Stimulated activated CD4-positive, alpha-beta T cell treated with anti-CD3 and anti-CD28 coated beads, Interleukin-2, amount 100 ng/mL, for 4 hours (primary cell): Measurements from ENCODE around the gene ADAMTS19.
"Not testable (repeated sequence)": the region's sequence is repeated elsewhere in the genome, so short reads cannot be mapped to it uniquely, and the experiment has no call there.

Experiments used
- DNase-seq: peaks from one replicate; pipeline ENCODE4 v3.0.0-alpha.2; 2020; ENCODE audit warnings: low read depth

ADAMTS19 gene, protein sequence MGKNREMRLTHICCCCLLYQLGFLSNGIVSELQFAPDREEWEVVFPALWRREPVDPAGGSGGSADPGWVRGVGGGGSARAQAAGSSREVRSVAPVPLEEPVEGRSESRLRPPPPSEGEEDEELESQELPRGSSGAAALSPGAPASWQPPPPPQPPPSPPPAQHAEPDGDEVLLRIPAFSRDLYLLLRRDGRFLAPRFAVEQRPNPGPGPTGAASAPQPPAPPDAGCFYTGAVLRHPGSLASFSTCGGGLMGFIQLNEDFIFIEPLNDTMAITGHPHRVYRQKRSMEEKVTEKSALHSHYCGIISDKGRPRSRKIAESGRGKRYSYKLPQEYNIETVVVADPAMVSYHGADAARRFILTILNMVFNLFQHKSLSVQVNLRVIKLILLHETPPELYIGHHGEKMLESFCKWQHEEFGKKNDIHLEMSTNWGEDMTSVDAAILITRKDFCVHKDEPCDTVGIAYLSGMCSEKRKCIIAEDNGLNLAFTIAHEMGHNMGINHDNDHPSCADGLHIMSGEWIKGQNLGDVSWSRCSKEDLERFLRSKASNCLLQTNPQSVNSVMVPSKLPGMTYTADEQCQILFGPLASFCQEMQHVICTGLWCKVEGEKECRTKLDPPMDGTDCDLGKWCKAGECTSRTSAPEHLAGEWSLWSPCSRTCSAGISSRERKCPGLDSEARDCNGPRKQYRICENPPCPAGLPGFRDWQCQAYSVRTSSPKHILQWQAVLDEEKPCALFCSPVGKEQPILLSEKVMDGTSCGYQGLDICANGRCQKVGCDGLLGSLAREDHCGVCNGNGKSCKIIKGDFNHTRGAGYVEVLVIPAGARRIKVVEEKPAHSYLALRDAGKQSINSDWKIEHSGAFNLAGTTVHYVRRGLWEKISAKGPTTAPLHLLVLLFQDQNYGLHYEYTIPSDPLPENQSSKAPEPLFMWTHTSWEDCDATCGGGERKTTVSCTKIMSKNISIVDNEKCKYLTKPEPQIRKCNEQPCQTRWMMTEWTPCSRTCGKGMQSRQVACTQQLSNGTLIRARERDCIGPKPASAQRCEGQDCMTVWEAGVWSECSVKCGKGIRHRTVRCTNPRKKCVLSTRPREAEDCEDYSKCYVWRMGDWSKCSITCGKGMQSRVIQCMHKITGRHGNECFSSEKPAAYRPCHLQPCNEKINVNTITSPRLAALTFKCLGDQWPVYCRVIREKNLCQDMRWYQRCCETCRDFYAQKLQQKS

GRCh38 chr5:129459777-129460671 is at the start of gene ADAMTS19:
Gene ADAMTS19 (plus strand): TSS chr5:129460298. CDS start chr5:129460392, 94 bp downstream.
- no peak for DNase-seq

GRCh38 chr5:129410488-129410887 is 49.6 kb upstream of the ADAMTS19 start:
- DNase-seq = no peak

- DNase-seq = no peak
Observed at GRCh38 chr5:129412721-129413120, 47.4 kb upstream of the ADAMTS19 start.

DNA sequence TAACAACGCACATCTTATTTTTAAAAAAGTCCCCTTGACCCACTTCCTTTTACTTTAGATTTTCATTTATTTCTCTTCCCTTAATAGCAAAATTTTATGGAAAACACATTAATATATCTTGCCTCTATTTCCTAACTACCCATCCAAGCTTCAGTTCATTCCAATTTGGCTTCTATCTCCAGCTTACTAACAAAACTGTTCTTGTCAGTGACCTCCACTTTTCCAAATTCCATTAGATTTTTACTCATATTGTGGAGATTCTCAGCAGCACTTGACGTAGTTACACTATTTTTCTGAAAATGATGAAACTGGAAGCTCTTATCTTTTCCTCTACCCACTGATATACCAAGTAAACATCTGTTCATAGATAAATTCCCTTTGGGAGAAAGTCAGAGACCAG is 46.5 kb upstream of the ADAMTS19 start:
- DNase-seq = no peak

DNA sequence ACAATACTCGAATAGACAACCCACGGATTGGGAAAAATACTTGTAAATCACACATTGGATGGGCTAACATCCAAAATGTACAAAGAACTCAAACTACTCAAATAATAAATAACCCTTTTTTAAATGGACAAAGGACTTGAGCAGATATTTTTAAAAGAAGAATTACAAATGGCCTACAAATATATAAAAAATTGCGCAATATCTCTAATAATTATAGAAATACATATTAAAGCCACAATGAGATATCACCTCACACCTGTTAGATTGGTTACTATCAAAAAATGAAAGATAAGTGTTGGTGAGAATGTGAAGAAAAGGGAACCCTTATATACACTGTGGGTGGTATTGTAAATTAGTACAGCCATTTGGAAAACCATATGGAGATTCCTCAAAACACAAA is 40.8 kb upstream of the ADAMTS19 start:
- no peak for DNase-seq

GRCh38 chr5:129425031-129425430 is 35.1 kb upstream of the ADAMTS19 start:
- DNase-seq = no peak

DNA sequence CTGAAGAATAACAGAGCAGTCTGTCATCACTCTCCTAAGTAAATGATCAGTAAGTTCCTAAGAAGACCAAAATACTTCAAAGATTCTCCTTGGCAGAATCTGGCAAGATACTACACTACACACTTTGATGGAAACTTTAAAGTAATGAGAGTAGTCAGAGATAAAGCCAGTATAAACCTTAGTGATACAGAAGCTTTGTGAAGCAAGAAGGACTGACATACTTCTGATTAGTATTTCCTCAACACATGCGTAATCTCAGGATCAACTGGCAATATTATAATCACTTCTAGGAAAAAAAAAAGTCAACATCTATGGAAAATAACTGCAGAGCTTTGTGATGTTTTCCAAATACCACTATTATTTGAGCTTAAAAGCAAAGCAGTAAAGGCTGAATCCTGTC is 34.0 kb upstream of the ADAMTS19 start:
- DNase-seq = no peak

DNA sequence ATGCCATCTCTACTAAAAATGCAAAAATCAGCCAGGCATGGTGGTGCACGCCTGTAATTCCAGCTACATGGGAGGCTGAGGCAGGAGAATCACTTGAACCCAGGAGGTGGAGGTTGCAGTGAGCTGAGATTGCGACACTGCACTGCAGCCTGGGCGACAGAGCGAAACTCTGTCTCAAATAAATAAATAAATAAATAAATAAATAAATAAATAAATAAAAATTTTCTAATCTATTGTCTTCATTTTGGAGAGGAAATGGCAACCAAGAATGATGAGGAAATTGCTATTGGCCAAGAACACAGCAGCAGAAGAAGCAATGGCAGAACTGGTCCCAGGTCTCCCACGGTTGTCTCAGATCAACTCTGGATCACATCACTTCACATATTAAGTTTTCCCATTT is 31.5 kb upstream of the ADAMTS19 start:
- not testable (repeated sequence) for DNase-seq

DNA sequence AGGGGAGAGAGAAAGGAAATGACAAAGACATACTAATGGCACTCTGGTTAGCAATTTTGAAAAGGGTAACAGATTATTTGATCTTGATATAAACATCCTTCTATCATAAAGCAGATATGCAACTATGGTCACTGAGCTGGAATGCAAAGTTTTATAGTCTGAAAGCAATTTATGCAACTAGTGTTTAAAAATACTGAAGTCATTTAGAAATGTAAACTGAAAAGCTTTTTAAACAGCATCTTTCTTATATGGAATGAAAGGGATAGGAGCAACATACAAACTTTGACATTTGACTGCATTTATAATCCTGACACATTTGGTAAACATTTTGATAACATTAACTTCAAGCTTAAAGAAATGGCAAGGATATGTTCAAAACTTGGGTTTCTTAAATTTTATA is 28.7 kb upstream of the ADAMTS19 start:
- DNase-seq = no peak

DNA sequence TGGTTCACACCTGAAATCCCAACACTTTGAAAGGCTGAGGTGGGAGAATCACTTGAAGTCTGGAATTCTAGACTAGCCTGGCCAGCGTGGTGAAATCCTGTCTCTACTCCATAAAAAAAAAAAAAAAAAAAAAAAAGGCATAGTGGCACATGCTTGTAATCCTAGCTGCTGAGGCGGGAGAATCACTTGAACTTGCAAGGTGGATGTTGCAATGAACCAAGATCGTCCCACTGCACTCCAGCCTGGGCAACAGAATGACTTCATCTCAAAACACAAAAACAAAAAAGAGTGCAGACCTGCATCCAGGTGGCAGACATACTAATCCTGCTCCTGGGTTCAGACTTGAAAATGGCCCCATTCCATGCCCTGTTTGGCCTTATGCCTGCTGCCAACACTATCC is 21.8 kb upstream of the ADAMTS19 start:
- DNase-seq = no peak

DNA sequence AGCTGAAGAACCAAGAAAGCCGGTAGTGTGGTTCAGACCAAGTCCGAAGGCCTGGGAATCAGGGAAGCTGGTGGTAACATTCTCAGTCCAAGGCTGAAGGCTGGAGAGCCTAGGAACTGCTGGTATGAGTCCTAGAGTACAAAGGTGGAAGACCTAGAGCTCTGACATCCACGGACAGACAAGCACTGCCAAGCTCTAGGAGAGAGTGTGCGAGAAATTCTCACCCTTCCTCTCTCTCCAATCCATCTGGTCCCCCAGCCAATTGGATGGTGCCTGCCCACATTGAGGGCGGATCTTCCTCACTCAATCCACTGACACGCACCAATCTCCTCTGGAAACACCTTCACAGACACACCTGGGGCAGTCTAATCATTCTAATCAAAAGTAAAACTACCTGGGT is 19.7 kb upstream of the ADAMTS19 start:
- DNase-seq = no peak

- no peak for DNase-seq
Observed at GRCh38 chr5:129441096-129441495, 19.0 kb upstream of the ADAMTS19 start.

GRCh38 chr5:129445379-129445778 is 14.7 kb upstream of the ADAMTS19 start:
- DNase-seq = no peak

GRCh38 chr5:129447968-129448367 is 12.1 kb upstream of the ADAMTS19 start:
- no peak for DNase-seq

DNA sequence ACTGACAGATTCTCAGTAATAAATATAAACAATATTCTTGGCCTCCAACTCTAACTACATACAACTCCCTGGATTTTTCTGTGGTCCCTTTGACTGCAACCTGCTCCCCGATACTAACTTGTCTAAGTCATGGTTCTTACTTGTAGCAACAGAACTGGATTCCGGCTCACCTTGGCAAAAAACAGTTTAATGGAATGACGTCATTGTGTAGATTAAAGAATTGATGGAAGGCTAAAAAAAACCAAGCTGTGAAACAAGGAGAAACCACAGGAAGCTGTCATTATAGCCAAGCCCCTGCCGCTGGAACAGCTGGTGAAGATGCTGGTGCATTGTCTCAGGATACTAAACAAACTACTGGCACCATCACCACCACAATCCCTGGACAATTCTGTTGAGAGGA is 11.4 kb upstream of the ADAMTS19 start:
- DNase-seq = no peak

DNA sequence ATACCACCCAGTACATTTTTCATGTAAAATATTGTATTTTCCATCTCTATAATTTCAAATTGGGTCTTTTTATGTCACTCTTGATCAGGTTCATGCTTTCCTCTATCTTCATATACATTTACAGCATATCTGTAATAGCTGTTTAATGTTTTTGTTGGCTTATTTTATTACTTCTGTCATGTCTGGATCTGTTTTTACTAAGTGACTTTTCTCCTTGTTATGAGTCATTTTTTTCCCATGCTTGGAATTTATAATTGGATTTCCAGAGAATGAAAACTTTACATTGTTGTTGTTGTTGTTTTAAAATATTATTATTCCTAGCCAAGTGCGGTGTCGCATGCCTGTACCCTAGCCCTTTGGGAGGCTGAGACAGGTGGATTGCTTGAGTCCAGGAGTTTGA is 5.6 kb upstream of the ADAMTS19 start:
- DNase-seq = no peak

GRCh38 chr5:129459450-129459776 is 685 bp upstream of the ADAMTS19 start:
- no peak for DNase-seq

DNA sequence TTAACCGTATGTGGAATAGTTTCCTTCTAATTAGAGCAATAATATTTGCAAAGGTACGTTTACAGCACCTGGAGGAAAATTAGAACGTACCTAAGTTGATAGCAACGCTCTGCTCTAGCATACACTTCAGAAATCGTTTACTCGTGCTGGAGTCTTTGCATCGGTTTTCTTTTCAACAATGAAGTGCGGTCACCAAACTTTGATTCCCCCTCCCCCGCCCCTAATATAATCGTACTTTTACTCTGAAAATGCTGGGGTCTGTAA is 506 bp downstream of the ADAMTS19 start:
- DNase-seq = no peak

DNA sequence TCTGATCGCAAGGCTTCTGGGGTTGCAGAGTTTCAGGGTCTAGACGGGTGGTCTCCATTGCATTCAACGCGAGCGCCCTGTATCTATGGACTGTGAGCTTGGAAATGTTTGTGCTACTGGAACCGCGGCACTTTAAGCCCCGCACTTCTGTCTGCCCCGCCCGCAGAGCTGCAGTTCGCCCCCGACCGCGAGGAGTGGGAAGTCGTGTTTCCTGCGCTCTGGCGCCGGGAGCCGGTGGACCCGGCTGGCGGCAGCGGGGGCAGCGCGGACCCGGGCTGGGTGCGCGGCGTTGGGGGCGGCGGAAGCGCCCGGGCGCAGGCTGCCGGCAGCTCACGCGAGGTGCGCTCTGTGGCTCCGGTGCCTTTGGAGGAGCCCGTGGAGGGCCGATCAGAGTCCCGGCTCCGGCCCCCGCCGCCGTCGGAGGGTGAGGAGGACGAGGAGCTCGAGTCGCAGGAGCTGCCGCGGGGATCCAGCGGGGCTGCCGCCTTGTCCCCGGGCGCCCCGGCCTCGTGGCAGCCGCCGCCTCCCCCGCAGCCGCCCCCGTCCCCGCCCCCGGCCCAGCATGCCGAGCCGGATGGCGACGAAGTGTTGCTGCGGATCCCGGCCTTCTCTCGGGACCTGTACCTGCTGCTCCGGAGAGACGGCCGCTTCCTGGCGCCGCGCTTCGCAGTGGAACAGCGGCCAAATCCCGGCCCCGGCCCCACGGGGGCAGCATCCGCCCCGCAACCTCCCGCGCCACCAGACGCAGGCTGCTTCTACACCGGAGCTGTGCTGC is 1.0 kb downstream of the ADAMTS19 start:
- DNase-seq = no peak

DNA sequence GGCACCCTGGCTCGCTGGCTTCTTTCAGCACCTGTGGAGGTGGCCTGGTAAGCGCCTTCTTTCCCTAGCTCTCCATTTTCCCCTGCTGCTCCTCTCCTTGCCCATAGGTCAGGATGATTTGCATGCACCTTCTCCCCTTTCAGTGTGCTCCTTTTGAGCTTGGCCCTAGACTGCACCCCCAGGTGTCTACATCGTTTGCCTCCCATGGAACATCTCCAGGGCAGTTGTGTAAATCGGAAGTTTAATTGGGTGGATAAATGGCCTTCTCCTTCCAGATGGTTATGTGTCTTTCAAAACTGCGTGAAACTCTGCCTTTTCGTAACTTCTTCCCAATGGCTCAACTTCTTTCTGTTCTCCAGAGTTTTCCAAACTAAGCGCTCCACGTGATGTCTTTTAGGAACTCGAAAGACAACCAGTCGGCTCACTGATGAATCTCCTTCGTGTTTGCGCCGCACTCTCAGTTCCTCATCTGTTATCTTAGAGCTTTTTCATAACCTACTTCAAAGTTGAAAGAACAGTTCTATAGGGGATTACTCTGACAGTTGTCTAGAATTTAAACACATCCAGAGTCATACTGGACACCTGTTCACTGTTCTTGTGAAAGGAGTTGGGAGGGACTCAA is 1.7 kb downstream of the ADAMTS19 start:
- no peak for DNase-seq
